K562 (cell line): ENCODE data around the gene ZNF140. TPM values are rescaled to one million over a fixed set of nuclear protein-coding genes. Genes with fewer than 3 reads are reported as not detected.

Source experiments
- ARNT ChIP-seq, 2 experiments: fragments of 450-650 bp; IDR thresholded peaks; 2 replicates each; pipeline ENCODE4 v1.6.1; 2016; ENCODE audit warnings: mild to moderate bottlenecking in 1 of 2
- ATF1 ChIP-seq, 2 experiments: fragments of 450-650 bp in 1 of 2; IDR thresholded peaks; 2 replicates each; pipeline ENCODE4 v1.6.1; 2016; ENCODE audit warnings: missing compliant biosample characterization in 1 of 2, missing genetic modification characterization in 1 of 2
- HNRNPK ChIP-seq: fragments of 200-400 bp; formaldehyde crosslinking; IDR thresholded peaks from one replicate; pipeline ENCODE4 v1.6.1; 2018; ENCODE audit warnings: mild to moderate bottlenecking, low read depth, low read length; ENCODE audit not compliant: poor library complexity, severe bottlenecking
- KAT2B ChIP-seq: IDR thresholded peaks from one replicate; pipeline ENCODE4 v1.6.1; 2012; ENCODE audit warnings: low read depth, mild to moderate bottlenecking, control low read depth, inconsistent platforms, low read length, moderate library complexity
- L3MBTL2 ChIP-seq: fragments of 450-650 bp; IDR thresholded peaks from 2 replicates; pipeline ENCODE4 v1.6.1; 2016; ENCODE audit warnings: mild to moderate bottlenecking, moderate library complexity
- MBD2 ChIP-seq: sonication (generic); IDR thresholded peaks from 2 replicates; pipeline ENCODE4 v1.6.1; 2016; ENCODE audit warnings: low read depth, borderline replicate concordance
- RB1 ChIP-seq: fragments of 450-650 bp; IDR thresholded peaks from 2 replicates; pipeline ENCODE4 v1.6.1; 2017; ENCODE audit warnings: low read depth, mild to moderate bottlenecking
- SP1 ChIP-seq: sonication (generic); formaldehyde crosslinking; IDR thresholded peaks from 2 replicates; pipeline ENCODE4 v1.8.1; 2022; ENCODE audit warnings: mild to moderate bottlenecking, missing genetic modification reagents
- TFAM ChIP-seq: fragments of 250-450 bp; sonication (Bioruptor Pico); conservative IDR thresholded peaks from 2 replicates; pipeline ENCODE4 v1.5.0; 2021; ENCODE audit warnings: mild to moderate bottlenecking, moderate library complexity
- ZNF609 ChIP-seq: sonication (generic); formaldehyde crosslinking; IDR thresholded peaks from 2 replicates; pipeline ENCODE4 v1.8.1; 2023; ENCODE audit warnings: missing genetic modification reagents, mild to moderate bottlenecking, borderline replicate concordance
- ZNF655 ChIP-seq: fragments of 250-450 bp; sonication (Bioruptor Pico); IDR thresholded peaks from 2 replicates; pipeline ENCODE4 v1.5.0; 2021
- polyA plus RNA-seq, 8 experiments: library from polyadenylated mRNA; depleted of rRNA in 4 of 8; stranded (reverse) in 5 of 8; unstranded in 3 of 8; fragments of >200 nt; fragmentation: Nextera tagmentation in 2 of 8; fragmentation: Illumina TruSeq in 1 of 8; extraction: Ambion mirVana in 2 of 8; extraction: Trizol in 1 of 8; gene quantifications; 2 replicates each; pipeline versions ENCODE4 v1.2.1 to v1.2.3, GENCODE V29; 2011 to 2014; ENCODE audit warnings: inconsistent platforms in 1 of 8, missing spikeins in 1 of 8
- total RNA-seq, 7 experiments: library from RNA; depleted of rRNA in 6 of 7; stranded (reverse); fragments of >200 nt in 6 of 7; fragmentation: Illumina TruSeq in 2 of 7; extraction: Trizol in 2 of 7; gene quantifications; 2 replicates each; pipeline versions ENCODE4 v1.2.1 to v1.2.3, GENCODE V29; 2011 to 2021; ENCODE audit warnings: low replicate concordance in 1 of 7
- TF ChIP-seq, protein P1 (sequence below), 2 experiments: fragments of 450-650 bp in 1 of 2; IDR thresholded peaks; 2 replicates each; pipeline ENCODE4 v1.6.1; 2011 to 2017; ENCODE audit warnings: low read depth in 2 of 2, antibody characterized with exemption in 1 of 2, borderline replicate concordance in 1 of 2, low read length in 1 of 2, mild to moderate bottlenecking in 1 of 2, mixed read lengths in 1 of 2; ENCODE audit not compliant: control insufficient read depth in 1 of 2
- TF ChIP-seq, protein P2 (sequence below): fragments of 450-650 bp; conservative IDR thresholded peaks from 2 replicates; pipeline ENCODE4 v1.6.1; 2016; ENCODE audit warnings: missing genetic modification characterization, low read depth, mild to moderate bottlenecking, control low read depth, missing compliant biosample characterization
- TF ChIP-seq, protein P3 (sequence below): sonication (generic); formaldehyde crosslinking; IDR thresholded peaks from 2 replicates; pipeline ENCODE4 v1.9.0; 2022; ENCODE audit warnings: mild to moderate bottlenecking, missing genetic modification reagents

The ZNF140 gene
- total and polyA plus RNA-seq, 9 of the 15 experiments (the other 6 are each of a cell fraction or from before 2014, with no cell fraction given) = 1.6 to 10.9 (median 5.3) TPM

- TF ChIP-seq TFAM (CRISPR knock-in tag) (no peak), HNRNPK (no peak), ATF1 (CRISPR knock-in tag; IDR thresholded peaks at IDR 0.05) (peak; percentile 72), ATF1 (tag; IDR thresholded peaks at IDR 0.05) (peak; percentile 99), RB1 (peak; percentile 69; the same call in 1 of the 2 replicates), ZNF655 (no peak), MBD2 (no peak), ARNT (IDR thresholded peaks at IDR 0.05) (no peak; a peak in 2 of 4 replicates), SP1 (CRISPR knock-in tag) (peak; percentile 86), L3MBTL2 (peak; percentile 94), KAT2B (no peak), ZNF609 (CRISPR knock-in tag) (no peak; the same call in 1 of the 2 replicates)
- TF ChIP-seq, protein P1, sequence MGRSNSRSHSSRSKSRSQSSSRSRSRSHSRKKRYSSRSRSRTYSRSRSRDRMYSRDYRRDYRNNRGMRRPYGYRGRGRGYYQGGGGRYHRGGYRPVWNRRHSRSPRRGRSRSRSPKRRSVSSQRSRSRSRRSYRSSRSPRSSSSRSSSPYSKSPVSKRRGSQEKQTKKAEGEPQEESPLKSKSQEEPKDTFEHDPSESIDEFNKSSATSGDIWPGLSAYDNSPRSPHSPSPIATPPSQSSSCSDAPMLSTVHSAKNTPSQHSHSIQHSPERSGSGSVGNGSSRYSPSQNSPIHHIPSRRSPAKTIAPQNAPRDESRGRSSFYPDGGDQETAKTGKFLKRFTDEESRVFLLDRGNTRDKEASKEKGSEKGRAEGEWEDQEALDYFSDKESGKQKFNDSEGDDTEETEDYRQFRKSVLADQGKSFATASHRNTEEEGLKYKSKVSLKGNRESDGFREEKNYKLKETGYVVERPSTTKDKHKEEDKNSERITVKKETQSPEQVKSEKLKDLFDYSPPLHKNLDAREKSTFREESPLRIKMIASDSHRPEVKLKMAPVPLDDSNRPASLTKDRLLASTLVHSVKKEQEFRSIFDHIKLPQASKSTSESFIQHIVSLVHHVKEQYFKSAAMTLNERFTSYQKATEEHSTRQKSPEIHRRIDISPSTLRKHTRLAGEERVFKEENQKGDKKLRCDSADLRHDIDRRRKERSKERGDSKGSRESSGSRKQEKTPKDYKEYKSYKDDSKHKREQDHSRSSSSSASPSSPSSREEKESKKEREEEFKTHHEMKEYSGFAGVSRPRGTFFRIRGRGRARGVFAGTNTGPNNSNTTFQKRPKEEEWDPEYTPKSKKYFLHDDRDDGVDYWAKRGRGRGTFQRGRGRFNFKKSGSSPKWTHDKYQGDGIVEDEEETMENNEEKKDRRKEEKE (IDR thresholded peaks at IDR 0.05; ENCODE audit: borderline replicate concordance in 1 of 2, control insufficient read depth in 1 of 2, low read depth in 2 of 2, low read length in 1 of 2) = 0 out of 4 replicates have a peak, but pooled peaks of 1 of the 2 experiments have one; percentile 20
- TF ChIP-seq, protein P2, sequence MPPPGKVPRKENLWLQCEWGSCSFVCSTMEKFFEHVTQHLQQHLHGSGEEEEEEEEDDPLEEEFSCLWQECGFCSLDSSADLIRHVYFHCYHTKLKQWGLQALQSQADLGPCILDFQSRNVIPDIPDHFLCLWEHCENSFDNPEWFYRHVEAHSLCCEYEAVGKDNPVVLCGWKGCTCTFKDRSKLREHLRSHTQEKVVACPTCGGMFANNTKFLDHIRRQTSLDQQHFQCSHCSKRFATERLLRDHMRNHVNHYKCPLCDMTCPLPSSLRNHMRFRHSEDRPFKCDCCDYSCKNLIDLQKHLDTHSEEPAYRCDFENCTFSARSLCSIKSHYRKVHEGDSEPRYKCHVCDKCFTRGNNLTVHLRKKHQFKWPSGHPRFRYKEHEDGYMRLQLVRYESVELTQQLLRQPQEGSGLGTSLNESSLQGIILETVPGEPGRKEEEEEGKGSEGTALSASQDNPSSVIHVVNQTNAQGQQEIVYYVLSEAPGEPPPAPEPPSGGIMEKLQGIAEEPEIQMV (tag) = peak; percentile 54; the same call in 1 of the 2 replicates
- TF ChIP-seq, protein P3, sequence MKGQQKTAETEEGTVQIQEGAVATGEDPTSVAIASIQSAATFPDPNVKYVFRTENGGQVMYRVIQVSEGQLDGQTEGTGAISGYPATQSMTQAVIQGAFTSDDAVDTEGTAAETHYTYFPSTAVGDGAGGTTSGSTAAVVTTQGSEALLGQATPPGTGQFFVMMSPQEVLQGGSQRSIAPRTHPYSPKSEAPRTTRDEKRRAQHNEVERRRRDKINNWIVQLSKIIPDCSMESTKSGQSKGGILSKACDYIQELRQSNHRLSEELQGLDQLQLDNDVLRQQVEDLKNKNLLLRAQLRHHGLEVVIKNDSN (CRISPR knock-in tag) = peak; percentile 73
Observed at GRCh38 chr12:133130038-133130807, 49.5 kb downstream of the ZNF140 start, which contains the start of the genes ZNF10 and ZNF891 (continued).
